ENCODE data around the gene TRPV4. TPM values are rescaled to one million over a fixed set of nuclear protein-coding genes. Genes with fewer than 3 reads are reported as not detected.

TRPV4 gene
- total RNA-seq, 1 experiment from 2014 or later: 0.09 TPM

DNA sequence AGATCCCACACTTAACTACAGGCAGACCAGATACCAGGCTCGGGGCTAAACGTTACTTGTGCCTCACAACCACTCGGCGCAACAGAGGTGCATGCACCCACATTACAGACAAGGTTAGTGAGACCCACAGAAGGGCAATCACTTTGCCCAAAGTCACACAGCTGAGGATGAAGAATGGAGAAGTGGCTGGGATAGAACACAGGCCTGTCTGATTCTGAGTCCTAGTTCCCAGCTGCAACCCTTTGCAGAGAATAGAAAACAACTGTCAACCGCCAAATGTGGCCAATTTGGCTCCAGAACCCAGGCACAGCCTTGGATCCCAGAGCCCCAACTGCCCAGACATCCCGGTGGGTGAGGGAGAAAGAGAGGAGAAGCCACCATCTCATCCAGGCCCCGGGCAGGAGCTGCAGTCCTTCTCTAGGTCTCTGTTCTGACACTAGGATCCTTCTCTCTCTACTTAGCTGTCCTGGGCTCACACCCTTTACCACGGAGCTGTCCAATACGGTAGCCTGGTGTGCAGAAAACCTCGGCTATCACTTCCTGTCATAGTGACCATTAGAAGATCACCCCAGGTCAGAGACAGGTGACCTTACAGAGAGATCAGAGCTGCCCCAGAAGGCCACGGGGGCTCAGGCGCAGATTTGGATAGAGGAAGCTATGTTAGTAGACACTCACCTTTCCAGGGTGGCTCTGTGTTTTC is 60.4 kb downstream of the TRPV4 start:
- Mint-ChIP-seq H3K4me3 (ENCODE audit: unreplicated experiment) (peak overlapping the region; percentile 66), H3K27me3 (ENCODE audit: insufficient read depth, unreplicated experiment) (no peaks in the 10 kb centered on the region), H3K36me3 (ENCODE audit: insufficient read depth, unreplicated experiment) (no peaks in the 10 kb centered on the region), H3K9me3 (ENCODE audit: unreplicated experiment) (no peaks in the 10 kb centered on the region), H3K27ac (ENCODE audit: low read depth, unreplicated experiment) (no peak overlapping the region), H3K4me1 (ENCODE audit: insufficient read depth, unreplicated experiment) (peaks cover 11% of the 10 kb centered on the region)
- ChIA-PET CTCF (interaction anchor here (0.9 to 7.0 kb wide), 6 partner anchors 9 to 340 kb away, joined by 3 to 93 read pairs (median 6); no protein-coding TSS in a partner anchor), POLR2A (interaction anchor here (0.6 to 1.9 kb wide), 5 partner anchors 130 to 497 kb away, joined by 3 to 12 read pairs (median 4); partner anchors contain the start of gene MVK)
- no peak for DNase-seq (ENCODE audit: unreplicated experiment)
- intact Hi-C loops (cut with micrococcal nuclease): no loop called here
- no TSS peak for BruUV-seq (replicated peaks)
- TF ChIP-seq, protein P1, sequence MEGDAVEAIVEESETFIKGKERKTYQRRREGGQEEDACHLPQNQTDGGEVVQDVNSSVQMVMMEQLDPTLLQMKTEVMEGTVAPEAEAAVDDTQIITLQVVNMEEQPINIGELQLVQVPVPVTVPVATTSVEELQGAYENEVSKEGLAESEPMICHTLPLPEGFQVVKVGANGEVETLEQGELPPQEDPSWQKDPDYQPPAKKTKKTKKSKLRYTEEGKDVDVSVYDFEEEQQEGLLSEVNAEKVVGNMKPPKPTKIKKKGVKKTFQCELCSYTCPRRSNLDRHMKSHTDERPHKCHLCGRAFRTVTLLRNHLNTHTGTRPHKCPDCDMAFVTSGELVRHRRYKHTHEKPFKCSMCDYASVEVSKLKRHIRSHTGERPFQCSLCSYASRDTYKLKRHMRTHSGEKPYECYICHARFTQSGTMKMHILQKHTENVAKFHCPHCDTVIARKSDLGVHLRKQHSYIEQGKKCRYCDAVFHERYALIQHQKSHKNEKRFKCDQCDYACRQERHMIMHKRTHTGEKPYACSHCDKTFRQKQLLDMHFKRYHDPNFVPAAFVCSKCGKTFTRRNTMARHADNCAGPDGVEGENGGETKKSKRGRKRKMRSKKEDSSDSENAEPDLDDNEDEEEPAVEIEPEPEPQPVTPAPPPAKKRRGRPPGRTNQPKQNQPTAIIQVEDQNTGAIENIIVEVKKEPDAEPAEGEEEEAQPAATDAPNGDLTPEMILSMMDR (IDR thresholded peaks at IDR 0.05; ENCODE audit: unreplicated experiment): no peak

DNA sequence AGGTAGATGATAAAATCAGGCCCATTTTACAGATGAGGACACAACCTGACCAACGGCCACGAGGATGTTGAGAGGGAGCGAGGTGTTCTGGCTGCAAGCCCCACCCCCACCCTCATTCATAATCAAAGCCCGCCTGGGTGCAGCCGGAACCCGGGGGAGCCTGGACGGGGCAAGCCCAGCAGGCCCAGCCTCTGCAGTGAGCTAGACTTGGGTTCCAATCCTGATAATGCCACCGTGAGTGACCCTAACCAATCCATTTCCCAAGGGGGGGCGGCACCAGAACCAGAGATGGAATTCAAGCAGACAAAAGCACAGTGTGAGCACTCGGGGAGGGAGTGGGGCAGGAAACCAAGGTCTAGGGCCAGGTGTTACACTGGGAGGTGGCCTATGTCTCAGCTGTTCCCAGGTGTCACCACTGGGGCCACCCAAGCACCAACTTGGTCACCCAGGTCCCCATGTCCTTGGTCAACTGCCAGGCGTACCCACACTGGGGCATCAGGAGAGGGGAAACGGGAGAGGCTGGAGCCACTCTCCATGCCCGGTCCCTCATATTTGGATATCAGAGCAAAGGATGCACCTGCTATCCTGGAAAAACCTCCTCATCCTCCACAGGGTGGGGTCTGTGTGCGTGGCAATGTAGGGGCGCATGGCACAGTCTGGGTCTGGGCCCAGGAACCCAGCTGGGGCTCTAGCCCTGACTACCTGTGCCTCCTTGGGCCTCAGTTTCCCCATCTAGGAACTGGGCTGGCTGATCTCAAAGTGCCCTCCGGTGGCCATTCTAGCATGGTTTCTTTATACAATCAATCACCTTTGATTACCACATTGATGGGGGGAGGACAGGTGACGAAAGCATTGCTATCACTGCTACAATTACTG is 61.2 kb downstream of the TRPV4 start:
- peaks cover 6% of the 10 kb centered on the region for H3K4me1 Mint-ChIP-seq (ENCODE audit: insufficient read depth, unreplicated experiment)
- POLR2A ChIA-PET: no interaction called here
- DNase-seq (ENCODE audit: unreplicated experiment): no peak
- TF ChIP-seq, protein P1 (IDR thresholded peaks at IDR 0.05; ENCODE audit: unreplicated experiment): no peak
- CTCF ChIA-PET: interaction anchor here (0.6 to 7.0 kb wide), 4 partner anchors 33 to 1159 kb away, joined by 3 to 93 read pairs (median 4); no protein-coding TSS in a partner anchor
- H3K4me3 Mint-ChIP-seq (ENCODE audit: unreplicated experiment): peak overlapping the region; percentile 66
- intact Hi-C loops (cut with micrococcal nuclease): no loop called here
- H3K27ac Mint-ChIP-seq (ENCODE audit: low read depth, unreplicated experiment): no peak overlapping the region
- H3K27me3 Mint-ChIP-seq (ENCODE audit: insufficient read depth, unreplicated experiment): no peaks in the 10 kb centered on the region
- BruUV-seq (replicated peaks): no TSS peak
- H3K36me3 Mint-ChIP-seq (ENCODE audit: insufficient read depth, unreplicated experiment): no peaks in the 10 kb centered on the region
- no peaks in the 10 kb centered on the region for H3K9me3 Mint-ChIP-seq (ENCODE audit: unreplicated experiment)

DNA sequence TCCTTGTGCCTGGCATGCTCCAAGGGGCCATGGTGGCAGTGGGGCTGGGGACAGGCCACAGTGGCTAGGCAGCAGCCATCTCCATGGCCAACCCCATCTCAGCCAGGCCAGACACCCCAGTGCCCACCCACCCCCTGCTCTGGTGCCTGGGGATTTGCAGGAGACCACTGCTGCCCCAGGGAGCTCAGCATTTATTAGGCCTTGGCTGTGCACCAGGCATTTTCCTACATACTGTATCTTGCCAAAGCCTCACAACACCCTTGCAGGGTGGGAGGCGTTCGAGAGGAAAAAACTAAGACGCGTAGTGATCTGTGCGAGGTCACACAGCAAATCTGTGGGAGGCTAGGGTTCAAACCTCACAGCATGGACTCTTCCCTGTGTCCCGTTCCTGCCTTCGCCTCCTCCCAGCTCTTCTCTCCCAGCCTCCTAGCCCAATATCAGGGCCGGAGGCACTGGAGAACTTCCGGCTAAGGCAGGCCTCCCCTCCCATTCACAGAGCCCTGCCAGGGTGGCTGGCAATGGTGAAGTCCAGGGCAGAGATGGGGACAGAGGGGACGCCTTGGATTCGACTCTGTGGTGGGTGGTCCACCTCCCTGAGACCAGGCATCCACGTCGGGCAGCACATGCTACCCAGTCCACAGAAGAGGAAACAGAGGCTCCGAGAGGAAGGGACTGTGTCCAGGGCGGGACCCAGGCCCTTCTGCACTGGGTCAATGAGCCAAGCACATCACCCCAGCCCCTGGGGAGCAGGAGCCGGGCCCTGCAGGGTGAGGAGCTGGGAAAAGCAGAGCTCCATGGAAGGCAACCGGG is 62.1 kb downstream of the TRPV4 start:
- Mint-ChIP-seq H3K36me3 (ENCODE audit: insufficient read depth, unreplicated experiment) (no peaks in the 10 kb centered on the region), H3K27me3 (ENCODE audit: insufficient read depth, unreplicated experiment) (no peaks in the 10 kb centered on the region), H3K27ac (ENCODE audit: low read depth, unreplicated experiment) (no peak overlapping the region), H3K4me1 (ENCODE audit: insufficient read depth, unreplicated experiment) (peaks cover 6% of the 10 kb centered on the region), H3K9me3 (ENCODE audit: unreplicated experiment) (no peaks in the 10 kb centered on the region), H3K4me3 (ENCODE audit: unreplicated experiment) (no peak overlapping the region)
- no TSS peak for BruUV-seq (replicated peaks)
- intact Hi-C loops (cut with micrococcal nuclease): no loop called here
- DNase-seq (ENCODE audit: unreplicated experiment): no peak
- CTCF ChIA-PET: interaction anchor here (0.9 kb wide), 1 partner anchor 17 kb away, joined by 3 read pairs; no protein-coding TSS in a partner anchor
- POLR2A ChIA-PET: no interaction called here
- TF ChIP-seq, protein P1 (IDR thresholded peaks at IDR 0.05; ENCODE audit: unreplicated experiment): no peak
